NCI-H446 (cell line): ENCODE results near the gene IL36G.

ENCODE experiments used
- DNase-seq, 2 experiments: peaks; one replicate each; lab custom pipeline; 2025; lab: John Stamatoyannopoulos, UW

IL36G gene

GRCh38 chr2:112972423-112973086 lies 5.3 kb upstream of the IL36G start:
- DNase-seq = no peak

- no peak for DNase-seq
Measured at GRCh38 chr2:112973156-112973555, 4.7 kb upstream of the IL36G start.

- DNase-seq = no peak
Measured at GRCh38 chr2:112979731-112980130, 1.9 kb downstream of the IL36G start.

- no peak for DNase-seq
Measured at GRCh38 chr2:112980537-112980936, 2.7 kb downstream of the IL36G start.

- DNase-seq = no peak
Measured at GRCh38 chr2:112985090-112985489, 7.3 kb downstream of the IL36G start.

- no peak for DNase-seq
Measured at GRCh38 chr2:112989611-112990010, 11.8 kb downstream of the IL36G start.

GRCh38 chr2:112993831-112994230 lies 16.0 kb downstream of the IL36G start:
- no peak for DNase-seq

- DNase-seq = no peak
Measured at GRCh38 chr2:112994648-112995047, 16.8 kb downstream of the IL36G start.

GRCh38 chr2:112995346-112995920 lies 17.6 kb downstream of the IL36G start:
- DNase-seq = no peak

- DNase-seq = no peak
Measured at GRCh38 chr2:112996635-112997034, 18.8 kb downstream of the IL36G start.

GRCh38 chr2:112997151-112997550 lies 19.3 kb downstream of the IL36G start:
- DNase-seq = no peak

- no peak for DNase-seq
Measured at GRCh38 chr2:113000436-113000835, 22.6 kb downstream of the IL36G start.

GRCh38 chr2:113002677-113003076 lies 24.9 kb downstream of the IL36G start:
- DNase-seq = no peak

- DNase-seq = no peak
Measured at GRCh38 chr2:113005030-113005509, 27.3 kb downstream of the IL36G start, which contains the start of gene IL36A. Gene IL36A (plus strand): TSS chr2:113005459. CDS start chr2:113005872, 413 bp downstream.

- no peak for DNase-seq
Measured at GRCh38 chr2:113007250-113007649, 29.4 kb downstream of the IL36G start.

- DNase-seq = no peak
Measured at GRCh38 chr2:113009622-113010021, 31.8 kb downstream of the IL36G start.

GRCh38 chr2:113010088-113010487 lies 32.3 kb downstream of the IL36G start:
- no peak for DNase-seq

GRCh38 chr2:113011108-113011507 lies 33.3 kb downstream of the IL36G start:
- DNase-seq = no peak

- DNase-seq = no peak
Measured at GRCh38 chr2:113012436-113013335, 34.9 kb downstream of the IL36G start.

GRCh38 chr2:113013336-113013661 lies 35.5 kb downstream of the IL36G start:
- no peak for DNase-seq

GRCh38 chr2:113014067-113014466 lies 36.3 kb downstream of the IL36G start:
- no peak for DNase-seq

GRCh38 chr2:113015042-113015441 lies 37.2 kb downstream of the IL36G start:
- DNase-seq = no peak

- no peak for DNase-seq
Measured at GRCh38 chr2:113015655-113016054, 37.8 kb downstream of the IL36G start.
